Smooth muscle cell (in vitro differentiated cells): ENCODE measurements around the gene UBE2C. TPM values are rescaled to one million over a fixed set of nuclear protein-coding genes. Genes with fewer than 3 reads are reported as not detected.

Experiments used
- DNase-seq: peaks from one replicate; lab custom pipeline; 2025; ENCODE audit not compliant: unreplicated experiment; lab: John Stamatoyannopoulos, UW
- H2AFZ ChIP-seq: fragments of 200-600 bp; sonication (generic); 2 replicates; pipeline ENCODE4 v1.6.0; 2016; ENCODE audit warnings: antibody characterized with exemption, low read depth, mild to moderate bottlenecking
- H3F3A ChIP-seq: fragments of 200-600 bp; sonication (generic); 2 replicates; pipeline ENCODE4 v1.6.0; 2017; ENCODE audit warnings: antibody characterized with exemption, low read depth
- H3K27ac ChIP-seq: fragments of 200-600 bp; sonication (generic); 2 replicates; pipeline ENCODE4 v1.5.1; 2016; ENCODE audit warnings: low read depth, mild to moderate bottlenecking
- H3K27me3 ChIP-seq: fragments of 200-600 bp; sonication (generic); 2 replicates; pipeline ENCODE4 v1.6.1; 2016; ENCODE audit warnings: low read depth, mild to moderate bottlenecking
- H3K36me3 ChIP-seq: fragments of 200-600 bp; sonication (generic); 2 replicates; pipeline ENCODE4 v1.5.1; 2016; ENCODE audit warnings: low read depth
- H3K4me1 ChIP-seq: fragments of 200-600 bp; sonication (generic); 2 replicates; pipeline ENCODE4 v1.5.1; 2016; ENCODE audit warnings: low read depth
- H3K4me2 ChIP-seq: fragments of 200-600 bp; sonication (generic); 2 replicates; pipeline ENCODE4 v1.6.0; 2016; ENCODE audit warnings: mild to moderate bottlenecking
- H3K4me3 ChIP-seq: fragments of 200-600 bp; sonication (generic); 2 replicates; pipeline ENCODE4 v1.5.1; 2016; ENCODE audit warnings: mild to moderate bottlenecking
- H3K79me2 ChIP-seq: fragments of 200-600 bp; sonication (generic); 2 replicates; pipeline ENCODE4 v1.6.0; 2016; ENCODE audit warnings: low read depth, mild to moderate bottlenecking
- H3K9ac ChIP-seq: fragments of 200-600 bp; sonication (generic); 2 replicates; pipeline ENCODE4 v1.6.0; 2016; ENCODE audit warnings: low read depth
- H3K9me3 ChIP-seq: fragments of 200-600 bp; sonication (generic); replicated peaks from 2 replicates; pipeline ENCODE4 v1.5.1; 2016; ENCODE audit warnings: low read depth
- H4K20me1 ChIP-seq: fragments of 200-600 bp; sonication (generic); 2 replicates; pipeline ENCODE4 v1.6.0; 2016; ENCODE audit warnings: low read depth
- WGBS: methylation state at CpG from one replicate; pipeline ENCODE4 v1.1.7; 2016; ENCODE audit warnings: low lambda C conversion rate; 5-methylcytosine and 5-hydroxymethylcytosine counted together
- polyA plus RNA-seq: library from polyadenylated mRNA; unstranded; fragments of >200 nt; fragmentation: Nextera tagmentation; extraction: Ambion mirVana; gene quantifications from 2 replicates; pipeline ENCODE4 v1.2.1, GENCODE V29; 2016
- total RNA-seq: library from RNA; depleted of rRNA; stranded (reverse); fragments of >200 nt; gene quantifications from 2 replicates; pipeline ENCODE4 v1.2.3, GENCODE V29; 2014
- TF ChIP-seq, protein P1 (sequence below): fragments of 200-600 bp; sonication (generic); IDR thresholded peaks from 2 replicates; pipeline ENCODE4 v1.5.1; 2017; ENCODE audit warnings: borderline replicate concordance, mild to moderate bottlenecking, antibody characterized with exemption; ENCODE audit not compliant: insufficient read depth, poor library complexity, severe bottlenecking

The UBE2C gene
- total and polyA plus RNA-seq, 2 experiments from 2014 or later, result 35.1 to 66.5 TPM

- peak overlapping the region; percentile 90 for H3K27ac ChIP-seq
- H3K36me3 ChIP-seq, result no peaks in the 10 kb centered on the region
- H3K9me3 ChIP-seq, result no peaks in the 10 kb centered on the region
- TF ChIP-seq, protein P1, sequence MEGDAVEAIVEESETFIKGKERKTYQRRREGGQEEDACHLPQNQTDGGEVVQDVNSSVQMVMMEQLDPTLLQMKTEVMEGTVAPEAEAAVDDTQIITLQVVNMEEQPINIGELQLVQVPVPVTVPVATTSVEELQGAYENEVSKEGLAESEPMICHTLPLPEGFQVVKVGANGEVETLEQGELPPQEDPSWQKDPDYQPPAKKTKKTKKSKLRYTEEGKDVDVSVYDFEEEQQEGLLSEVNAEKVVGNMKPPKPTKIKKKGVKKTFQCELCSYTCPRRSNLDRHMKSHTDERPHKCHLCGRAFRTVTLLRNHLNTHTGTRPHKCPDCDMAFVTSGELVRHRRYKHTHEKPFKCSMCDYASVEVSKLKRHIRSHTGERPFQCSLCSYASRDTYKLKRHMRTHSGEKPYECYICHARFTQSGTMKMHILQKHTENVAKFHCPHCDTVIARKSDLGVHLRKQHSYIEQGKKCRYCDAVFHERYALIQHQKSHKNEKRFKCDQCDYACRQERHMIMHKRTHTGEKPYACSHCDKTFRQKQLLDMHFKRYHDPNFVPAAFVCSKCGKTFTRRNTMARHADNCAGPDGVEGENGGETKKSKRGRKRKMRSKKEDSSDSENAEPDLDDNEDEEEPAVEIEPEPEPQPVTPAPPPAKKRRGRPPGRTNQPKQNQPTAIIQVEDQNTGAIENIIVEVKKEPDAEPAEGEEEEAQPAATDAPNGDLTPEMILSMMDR, result no peak
- H3K4me2 ChIP-seq, result peak overlapping the region; percentile 49
- no peak overlapping the region for H2AFZ ChIP-seq
- WGBS, result 80% methylated on average over 4 of the region's 4 CpGs
- peak overlapping the region; percentile 61 for H3K9ac ChIP-seq
- no peak for DNase-seq
- no peak overlapping the region for H3K4me3 ChIP-seq
- H3K4me1 ChIP-seq, result no peaks in the 10 kb centered on the region
- H3K79me2 ChIP-seq, result no peaks in the 10 kb centered on the region
- H3F3A ChIP-seq, result peaks cover 24% of the 10 kb centered on the region
- H4K20me1 ChIP-seq, result no peaks in the 10 kb centered on the region
- no peaks in the 10 kb centered on the region for H3K27me3 ChIP-seq
Observed at GRCh38 chr20:45780159-45780558, 32.3 kb upstream of the UBE2C start.

DNA sequence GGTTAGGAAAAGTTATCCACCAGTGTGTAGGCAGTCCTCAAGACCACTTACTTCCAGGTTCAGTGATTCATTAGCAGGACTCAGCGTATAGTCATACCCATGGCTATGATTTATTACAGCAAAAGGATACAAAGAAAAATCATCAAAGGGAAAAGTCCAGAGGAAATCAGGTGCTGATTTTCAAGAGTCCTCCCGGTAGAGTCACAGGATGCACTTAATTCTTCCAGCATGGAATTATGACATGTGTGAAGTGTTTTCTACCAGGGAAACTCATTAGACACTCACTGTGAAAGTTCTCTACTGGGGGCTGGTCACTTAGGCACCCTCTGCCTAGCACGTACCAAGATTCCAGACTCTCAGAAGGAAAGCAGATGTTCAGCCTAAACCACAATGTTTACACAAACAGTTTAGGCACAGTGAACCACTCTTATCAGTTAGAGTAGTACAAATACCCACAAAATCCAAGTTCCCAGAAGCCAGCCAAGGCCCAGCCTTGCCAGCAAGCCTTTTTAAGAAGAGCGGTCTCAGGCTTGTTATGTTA lies 31.0 kb upstream of the UBE2C start:
- Histone ChIP-seq H3K4me3 (no peak overlapping the region), H3K9ac (no peak overlapping the region), H3K36me3 (no peaks in the 10 kb centered on the region), H3K4me2 (peak overlapping the region; percentile 41), H4K20me1 (no peaks in the 10 kb centered on the region), H2AFZ (no peak overlapping the region), H3K27ac (peak overlapping the region; percentile 90), H3K4me1 (no peaks in the 10 kb centered on the region), H3K79me2 (no peaks in the 10 kb centered on the region), H3K9me3 (no peaks in the 10 kb centered on the region), H3F3A (peaks cover 24% of the 10 kb centered on the region), H3K27me3 (no peaks in the 10 kb centered on the region)
- WGBS, result 6% methylated on average over 4 of the region's 4 CpGs
- TF ChIP-seq, protein P1, result no peak
- DNase-seq, result no peak

GRCh38 chr20:45782890-45783289 lies 29.6 kb upstream of the UBE2C start:
- Histone ChIP-seq H3K9me3 (no peaks in the 10 kb centered on the region), H3K27ac (no peak overlapping the region), H3K79me2 (no peaks in the 10 kb centered on the region), H3K9ac (no peak overlapping the region), H3K27me3 (no peaks in the 10 kb centered on the region), H2AFZ (no peak overlapping the region), H3K36me3 (no peaks in the 10 kb centered on the region), H4K20me1 (no peaks in the 10 kb centered on the region), H3K4me3 (no peak overlapping the region), H3K4me1 (no peaks in the 10 kb centered on the region), H3F3A (peaks cover 22% of the 10 kb centered on the region), H3K4me2 (peak overlapping the region; percentile 5)
- WGBS, result 76% methylated on average over 4 of the region's 4 CpGs
- DNase-seq, result no peak
- TF ChIP-seq, protein P1, result no peak

GRCh38 chr20:45783656-45784294 lies 28.7 kb upstream of the UBE2C start:
- no peaks in the 10 kb centered on the region for H3K36me3 ChIP-seq
- H3F3A ChIP-seq, result peaks cover 16% of the 10 kb centered on the region
- no peaks in the 10 kb centered on the region for H3K4me1 ChIP-seq
- no peaks in the 10 kb centered on the region for H3K27me3 ChIP-seq
- no peak for DNase-seq
- no peaks in the 10 kb centered on the region for H4K20me1 ChIP-seq
- H3K4me2 ChIP-seq, result no peak overlapping the region
- H3K4me3 ChIP-seq, result no peak overlapping the region
- TF ChIP-seq, protein P1, result no peak
- no peak overlapping the region for H3K27ac ChIP-seq
- H3K9ac ChIP-seq, result no peak overlapping the region
- no peaks in the 10 kb centered on the region for H3K79me2 ChIP-seq
- whole genome bisulfite sequencing, result 83% methylated on average over 6 of the region's 6 CpGs
- no peak overlapping the region for H2AFZ ChIP-seq
- H3K9me3 ChIP-seq, result no peaks in the 10 kb centered on the region
